Gastroesophageal sphincter (tissue), 3 donors: ENCODE results near the gene PSMA8.
"Not testable (repeated sequence)": the region's sequence is repeated elsewhere in the genome, so short reads cannot be mapped to it uniquely, and the experiment has no call there.

Source experiments
- EP300 ChIP-seq: sonication (generic); formaldehyde crosslinking; IDR thresholded peaks from one replicate; pipeline ENCODE4 v1.6.1; 2017; ENCODE audit warnings: antibody characterized with exemption, mild to moderate bottlenecking
- POLR2A ChIP-seq, 2 donors: fragments of 450-650 bp; IDR thresholded peaks; one replicate each; pipeline ENCODE4 v1.6.1; 2017; ENCODE audit warnings: antibody characterized with exemption in 2 of 2, mild to moderate bottlenecking in 2 of 2, moderate library complexity in 1 of 2
- POLR2AphosphoS5 ChIP-seq: sonication (generic); formaldehyde crosslinking; IDR thresholded peaks from one replicate; pipeline ENCODE4 v1.6.1; 2017; ENCODE audit warnings: antibody characterized with exemption
- TF ChIP-seq, protein P1 (sequence below), 4 experiments: fragments of 200-600 bp in 2 of 4; fragments of 450-650 bp in 2 of 4; sonication (generic) in 1 of 4; IDR thresholded peaks; one replicate each; pipeline ENCODE4 v1.5.1; 2017 to 2019; ENCODE audit warnings: antibody characterized with exemption in 4 of 4, mild to moderate bottlenecking in 2 of 4, moderate library complexity in 2 of 4

DNA sequence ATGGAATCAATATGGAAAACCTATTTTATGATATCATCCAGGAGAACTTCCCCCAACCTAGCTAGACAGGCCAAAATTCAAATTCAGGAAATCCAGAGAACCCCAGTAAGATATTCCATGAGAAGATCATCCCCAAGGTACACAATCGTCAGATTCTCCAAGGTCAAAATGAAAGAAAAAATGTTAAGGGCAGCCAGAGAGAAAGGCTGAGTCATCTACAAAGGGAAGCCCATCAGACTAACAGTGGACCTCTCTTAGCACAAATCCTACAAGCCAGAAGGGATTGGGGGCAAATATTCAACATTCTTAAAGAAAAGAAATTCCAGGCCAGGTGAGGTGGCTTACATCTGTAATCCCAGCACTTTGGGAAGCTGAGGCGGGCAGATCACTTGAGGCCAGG lies 11.7 kb upstream of the PSMA8 start:
- TF ChIP-seq, protein P1, sequence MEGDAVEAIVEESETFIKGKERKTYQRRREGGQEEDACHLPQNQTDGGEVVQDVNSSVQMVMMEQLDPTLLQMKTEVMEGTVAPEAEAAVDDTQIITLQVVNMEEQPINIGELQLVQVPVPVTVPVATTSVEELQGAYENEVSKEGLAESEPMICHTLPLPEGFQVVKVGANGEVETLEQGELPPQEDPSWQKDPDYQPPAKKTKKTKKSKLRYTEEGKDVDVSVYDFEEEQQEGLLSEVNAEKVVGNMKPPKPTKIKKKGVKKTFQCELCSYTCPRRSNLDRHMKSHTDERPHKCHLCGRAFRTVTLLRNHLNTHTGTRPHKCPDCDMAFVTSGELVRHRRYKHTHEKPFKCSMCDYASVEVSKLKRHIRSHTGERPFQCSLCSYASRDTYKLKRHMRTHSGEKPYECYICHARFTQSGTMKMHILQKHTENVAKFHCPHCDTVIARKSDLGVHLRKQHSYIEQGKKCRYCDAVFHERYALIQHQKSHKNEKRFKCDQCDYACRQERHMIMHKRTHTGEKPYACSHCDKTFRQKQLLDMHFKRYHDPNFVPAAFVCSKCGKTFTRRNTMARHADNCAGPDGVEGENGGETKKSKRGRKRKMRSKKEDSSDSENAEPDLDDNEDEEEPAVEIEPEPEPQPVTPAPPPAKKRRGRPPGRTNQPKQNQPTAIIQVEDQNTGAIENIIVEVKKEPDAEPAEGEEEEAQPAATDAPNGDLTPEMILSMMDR (IDR thresholded peaks at IDR 0.05): not testable (repeated sequence)
- not testable (repeated sequence) for TF ChIP-seq POLR2A (IDR thresholded peaks at IDR 0.05); POLR2AphosphoS5; EP300
